GM21367 (cell line): Measurements from ENCODE around the gene ZNF628.
"Not testable (repeated sequence)": the region's sequence is repeated elsewhere in the genome, so short reads cannot be mapped to it uniquely, and the experiment has no call there.

Experiments
- ATAC-seq: cut with Tn5 transposase; IDR thresholded peaks from one replicate; pipeline ENCODE4 v1.9.1; 2021; ENCODE audit not compliant: unreplicated experiment

Gene ZNF628

DNA sequence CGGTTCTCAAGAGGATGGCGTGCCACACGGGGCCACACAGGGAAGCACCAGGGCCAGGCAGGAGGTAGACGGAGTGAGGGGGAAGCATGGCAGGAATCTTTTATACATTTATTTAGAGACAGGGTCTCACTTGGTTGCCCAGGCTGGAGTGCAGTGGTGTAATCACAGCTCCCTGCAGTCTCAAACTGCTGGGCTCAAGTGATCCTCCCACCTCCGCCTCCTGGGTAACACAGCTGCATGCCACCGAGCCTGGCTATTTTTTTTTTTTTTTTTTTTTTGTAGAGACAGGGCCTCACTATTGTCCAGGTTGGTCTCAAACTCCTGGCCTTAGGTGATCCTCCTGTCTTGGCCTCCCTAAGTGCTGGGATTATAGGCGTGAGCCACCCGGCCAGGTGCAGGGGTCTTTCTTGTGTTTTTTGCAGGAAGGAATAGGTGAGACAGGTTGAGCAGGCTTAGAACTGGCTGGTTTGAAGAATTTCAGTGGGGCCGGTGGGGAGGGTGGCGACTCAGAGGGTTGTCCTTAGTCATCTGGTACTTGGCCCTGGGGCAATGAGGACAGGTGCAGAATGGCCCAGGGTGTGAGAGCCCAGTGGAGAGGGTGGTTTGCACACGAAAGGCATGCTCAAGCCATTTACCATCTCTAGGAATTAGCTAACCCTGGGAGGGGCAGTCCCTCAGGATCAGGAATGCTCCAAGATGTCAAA, 19.4 kb downstream of the ZNF628 start:
- no peak for ATAC-seq

DNA sequence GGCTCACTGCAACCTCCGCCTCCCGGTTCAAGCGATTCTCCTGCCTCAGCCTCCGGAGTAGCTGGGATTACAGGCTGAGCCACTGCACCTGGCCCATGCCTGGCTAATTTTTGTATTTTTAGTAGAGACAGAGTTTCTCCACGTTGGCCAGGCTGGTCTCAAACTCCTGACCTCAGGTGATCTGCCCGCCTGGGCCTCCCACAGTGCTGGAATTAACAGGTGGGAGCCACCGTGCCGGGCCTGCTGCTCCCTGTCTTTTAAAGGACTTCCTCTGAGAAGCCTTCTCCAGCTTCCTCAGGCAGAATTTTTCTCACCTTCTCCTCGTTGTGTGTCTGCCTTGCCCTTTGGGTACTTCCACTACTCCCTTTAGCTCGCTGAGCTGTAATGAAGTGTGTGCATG, 20.4 kb downstream of the ZNF628 start:
- ATAC-seq: not testable (repeated sequence)

- no peak for ATAC-seq
These were observed 21.3 kb downstream of the ZNF628 start for GRCh38 chr19:55497763-55498162.

GRCh38 chr19:55498246-55498840, 21.9 kb downstream of the ZNF628 start:
- no peak for ATAC-seq

DNA sequence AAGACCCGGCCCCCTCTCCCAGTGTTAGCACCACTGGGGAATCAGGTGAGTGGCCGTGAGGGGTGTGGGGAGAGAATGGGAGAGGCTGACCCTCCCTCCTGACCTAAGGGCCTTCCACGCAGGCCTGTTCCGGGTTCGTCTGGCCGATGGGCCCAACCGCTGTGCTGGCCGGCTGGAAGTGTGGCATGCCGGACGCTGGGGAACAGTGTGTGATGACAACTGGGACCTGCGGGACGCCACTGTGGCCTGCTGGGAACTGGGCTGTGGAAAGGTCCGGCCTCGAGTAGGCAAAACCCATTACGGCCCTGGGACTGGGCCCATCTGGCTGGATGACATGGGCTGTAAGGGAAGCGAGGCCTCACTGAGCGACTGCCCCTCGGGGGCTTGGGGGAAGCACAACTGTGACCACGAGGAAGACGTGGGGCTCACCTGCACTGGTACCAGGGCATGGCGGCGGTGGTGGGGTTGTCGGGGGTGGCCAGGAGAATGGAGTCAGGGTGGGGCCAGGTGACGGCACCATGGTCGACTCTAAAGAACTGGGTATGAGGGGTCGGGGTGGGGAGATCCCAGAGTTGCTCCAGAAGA, 24.0 kb downstream of the ZNF628 start:
- ATAC-seq: no peak

- no peak for ATAC-seq
These were observed 26.0 kb downstream of the ZNF628 start for GRCh38 chr19:55502197-55502952.

DNA sequence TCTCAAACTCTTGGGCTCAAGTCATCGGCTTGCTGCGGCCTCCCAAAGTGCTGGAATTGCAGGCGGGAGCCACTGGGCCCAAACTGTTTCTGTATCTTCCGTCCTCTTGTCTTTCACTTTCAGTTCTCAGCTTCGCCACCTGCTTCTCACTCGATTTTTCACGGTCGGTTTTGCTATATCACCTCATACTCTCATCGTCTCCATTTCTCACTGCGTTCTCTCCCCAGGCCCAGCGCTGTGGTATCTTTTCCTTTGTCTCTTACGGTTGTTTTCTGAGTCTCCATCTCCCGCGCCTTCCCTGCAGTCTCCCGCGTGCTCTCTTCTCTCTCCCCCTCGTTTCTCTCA, 26.7 kb downstream of the ZNF628 start:
- ATAC-seq: no peak

DNA sequence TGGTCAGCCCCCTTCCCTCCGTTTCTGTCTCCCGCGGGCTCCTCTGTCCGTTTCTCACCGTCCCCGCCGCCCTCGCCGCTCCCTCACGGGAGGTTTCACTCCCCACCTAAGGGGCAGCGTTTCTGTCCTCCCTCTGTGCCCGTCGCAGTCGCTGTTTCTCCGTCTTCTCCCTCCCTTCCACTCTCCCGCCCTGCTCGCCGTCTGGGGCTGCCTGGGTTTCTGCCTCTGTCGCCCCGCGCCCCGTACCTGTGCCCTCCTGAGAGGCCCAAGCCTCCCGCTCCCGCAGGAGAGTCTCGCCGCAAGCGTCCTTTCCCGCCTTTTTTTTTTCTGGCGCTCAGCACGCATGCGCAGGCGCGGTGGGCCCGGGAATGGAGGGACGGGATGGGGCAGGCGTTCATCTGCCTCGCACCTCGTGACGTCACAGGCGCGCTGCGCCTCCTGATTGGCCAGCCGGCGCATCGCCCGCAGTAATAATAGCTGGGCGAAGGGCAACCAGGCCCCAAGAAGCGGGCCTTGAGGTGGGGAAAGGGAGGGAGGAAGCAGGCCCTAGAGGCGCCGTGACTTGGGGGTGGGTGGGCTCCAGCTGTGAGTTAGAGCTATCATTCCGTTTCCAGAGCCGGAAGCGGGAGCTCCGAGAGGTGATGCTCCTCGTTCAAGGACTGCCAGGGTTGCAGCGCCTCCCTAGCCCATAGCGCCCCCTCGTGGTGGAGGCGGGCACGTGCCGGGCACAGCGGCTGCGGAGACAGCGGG, 27.3 kb downstream of the ZNF628 start:
- no peak for ATAC-seq

DNA sequence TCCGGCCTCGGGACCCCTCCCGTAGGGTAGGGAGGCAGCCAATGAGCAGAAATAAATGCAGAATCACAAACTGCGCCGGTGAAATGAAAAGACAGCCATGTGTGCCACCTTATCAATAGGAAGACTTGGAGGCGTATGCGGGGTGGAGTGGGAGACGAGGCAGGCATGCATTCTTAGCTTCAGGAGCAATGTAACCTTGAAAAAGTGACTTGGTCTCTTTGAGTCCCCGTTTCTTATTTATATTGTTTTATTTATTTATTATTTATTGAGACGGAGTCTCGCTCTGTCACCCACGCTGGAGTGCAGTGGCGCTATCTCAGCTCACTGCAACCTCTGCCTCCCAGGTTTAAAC, 27.8 kb downstream of the ZNF628 start:
- no peak for ATAC-seq

GRCh38 chr19:55504981-55505380, 28.6 kb downstream of the ZNF628 start:
- ATAC-seq: no peak

DNA sequence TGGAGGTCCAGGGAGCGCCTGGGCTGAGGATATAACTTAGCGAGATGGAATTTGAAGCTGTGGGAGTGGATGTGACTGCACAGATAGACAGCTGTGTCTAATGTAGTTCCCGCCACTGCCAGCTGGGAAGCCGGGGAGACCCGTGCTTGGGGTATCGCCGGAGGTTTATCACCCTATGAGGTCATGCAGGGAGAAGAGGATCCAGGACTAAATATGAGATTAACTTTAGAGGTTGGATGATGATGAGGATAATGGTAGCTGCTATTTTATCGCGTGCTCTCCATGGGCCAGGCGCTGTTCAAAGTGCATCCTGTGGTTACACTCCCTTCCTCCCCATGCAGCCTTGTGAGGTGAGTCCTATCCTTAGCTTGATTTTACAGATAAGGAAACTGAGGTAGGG, 31.7 kb downstream of the ZNF628 start:
- no peak for ATAC-seq

GRCh38 chr19:55516878-55517620, 40.6 kb downstream of the ZNF628 start:
- ATAC-seq: peak; percentile 90

- no peak for ATAC-seq
These were observed 43.3 kb downstream of the ZNF628 start for GRCh38 chr19:55519451-55520311.

DNA sequence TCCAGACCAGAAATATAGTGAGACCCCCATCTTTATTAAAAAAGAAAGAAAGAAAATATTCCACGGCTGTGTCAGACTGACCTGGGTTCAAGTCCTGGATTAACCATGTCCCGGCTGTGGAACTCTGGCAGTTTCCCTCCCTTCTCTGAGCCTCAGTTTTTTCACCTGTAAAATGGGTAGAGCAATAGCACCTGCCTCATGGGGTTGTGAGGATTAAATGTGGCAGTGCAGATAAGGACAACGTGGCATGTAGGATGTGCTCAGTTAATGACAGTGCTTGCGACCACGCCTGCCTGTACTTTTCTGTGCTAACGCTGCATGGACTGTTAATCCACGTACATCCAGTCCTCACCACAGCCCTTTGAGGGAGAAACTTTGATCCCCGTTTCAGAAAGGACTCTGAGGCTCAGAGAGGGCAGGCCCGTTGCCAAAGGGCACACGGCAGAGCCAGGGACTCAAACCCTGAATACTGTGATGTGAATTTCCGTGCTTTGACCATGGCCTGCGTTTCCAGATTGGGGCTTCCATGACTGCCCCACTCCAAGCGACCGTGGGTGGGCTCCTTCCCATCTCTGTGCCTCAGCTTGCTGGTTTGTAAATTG, 44.4 kb downstream of the ZNF628 start:
- no peak for ATAC-seq

GRCh38 chr19:55525289-55526101, 49.1 kb downstream of the ZNF628 start:
- no peak for ATAC-seq

GRCh38 chr19:55526216-55527196, 50.1 kb downstream of the ZNF628 start:
- no peak for ATAC-seq
